ENCODE measurements around the gene UROS.

The UROS gene

DNA sequence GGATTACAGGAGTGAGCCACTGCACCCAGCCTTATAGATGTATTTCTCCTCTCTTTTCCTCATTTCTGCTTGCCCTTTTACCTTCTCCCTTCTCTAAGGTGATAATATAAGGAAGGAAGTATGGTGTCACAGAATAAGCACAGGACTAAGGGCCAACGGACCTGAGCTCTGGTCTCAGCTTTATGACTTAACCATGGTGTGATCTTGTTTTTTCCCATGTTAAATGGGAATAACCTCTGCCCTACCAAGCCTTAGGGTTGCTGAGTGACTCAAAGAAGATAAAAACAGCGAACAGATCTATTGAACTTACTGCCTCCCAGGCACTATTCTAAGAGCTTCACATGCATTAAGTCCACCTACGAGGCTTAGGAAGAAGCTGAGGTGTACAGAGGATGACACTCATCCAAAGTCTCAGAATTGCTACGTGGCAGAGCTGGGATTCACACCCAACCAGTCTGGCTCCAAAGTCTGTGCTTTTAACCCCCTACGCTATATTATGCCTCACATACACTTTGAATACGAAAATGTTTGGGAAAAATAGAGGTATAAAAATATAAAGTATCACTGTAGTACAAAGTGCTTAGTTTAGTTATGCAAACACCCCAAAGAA, 5.6 kb downstream of the UROS start:
- TF ChIP-seq REST (IDR thresholded peaks at IDR 0.05; ENCODE audit: low read depth) (no peak), TAF1 (IDR thresholded peaks at IDR 0.05; ENCODE audit: low read depth) (no peak), CREB1 (IDR thresholded peaks at IDR 0.05; ENCODE audit: low read depth) (no peak), NFIC (IDR thresholded peaks at IDR 0.05) (no peak), CEBPB (IDR thresholded peaks at IDR 0.05) (no peak), RAD21 (IDR thresholded peaks at IDR 0.05; ENCODE audit: low read depth) (no peak), TCF12 (IDR thresholded peaks at IDR 0.05; ENCODE audit: low read depth) (no peak)

- TF ChIP-seq FOXM1 (IDR thresholded peaks at IDR 0.05; ENCODE audit: borderline replicate concordance, low read depth), result no peak
- TF ChIP-seq CREB1 (IDR thresholded peaks at IDR 0.05; ENCODE audit: low read depth), result no peak
Observed at GRCh38 chr10:125816548-125816947, 6.5 kb downstream of the UROS start.

DNA sequence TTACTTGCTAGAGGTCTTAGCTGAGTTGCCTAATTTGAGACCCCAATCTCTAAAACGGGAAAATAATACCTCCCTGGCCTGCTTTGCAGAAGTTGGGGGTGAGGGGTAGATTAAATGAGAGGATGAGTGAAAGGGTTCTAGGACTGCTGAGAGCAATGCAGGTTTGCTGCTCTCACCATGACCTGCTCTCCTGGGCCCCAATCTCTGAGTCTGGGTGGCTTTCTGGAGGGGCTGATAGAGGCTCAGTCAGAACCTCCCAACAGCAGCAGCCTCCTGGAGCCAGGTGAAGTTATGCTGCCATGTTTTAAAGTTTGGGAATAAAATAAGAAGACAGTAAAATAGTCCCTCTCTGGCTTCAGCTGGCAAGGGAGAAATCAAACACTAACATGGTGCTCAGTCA, 7.3 kb downstream of the UROS start:
- TF ChIP-seq ZBTB7A (IDR thresholded peaks at IDR 0.05; ENCODE audit: low read depth), result no peak
- TF ChIP-seq YY1 (IDR thresholded peaks at IDR 0.05; ENCODE audit: low read depth), result no peak
- TF ChIP-seq EGR1 (IDR thresholded peaks at IDR 0.05), result no peak
- TF ChIP-seq CREB1 (IDR thresholded peaks at IDR 0.05; ENCODE audit: low read depth), result no peak
- no peak for TF ChIP-seq REST (IDR thresholded peaks at IDR 0.05; ENCODE audit: low read depth)
- no peak for TF ChIP-seq TAF1 (IDR thresholded peaks at IDR 0.05; ENCODE audit: low read depth)
- TF ChIP-seq TCF12 (IDR thresholded peaks at IDR 0.05; ENCODE audit: low read depth), result no peak

DNA sequence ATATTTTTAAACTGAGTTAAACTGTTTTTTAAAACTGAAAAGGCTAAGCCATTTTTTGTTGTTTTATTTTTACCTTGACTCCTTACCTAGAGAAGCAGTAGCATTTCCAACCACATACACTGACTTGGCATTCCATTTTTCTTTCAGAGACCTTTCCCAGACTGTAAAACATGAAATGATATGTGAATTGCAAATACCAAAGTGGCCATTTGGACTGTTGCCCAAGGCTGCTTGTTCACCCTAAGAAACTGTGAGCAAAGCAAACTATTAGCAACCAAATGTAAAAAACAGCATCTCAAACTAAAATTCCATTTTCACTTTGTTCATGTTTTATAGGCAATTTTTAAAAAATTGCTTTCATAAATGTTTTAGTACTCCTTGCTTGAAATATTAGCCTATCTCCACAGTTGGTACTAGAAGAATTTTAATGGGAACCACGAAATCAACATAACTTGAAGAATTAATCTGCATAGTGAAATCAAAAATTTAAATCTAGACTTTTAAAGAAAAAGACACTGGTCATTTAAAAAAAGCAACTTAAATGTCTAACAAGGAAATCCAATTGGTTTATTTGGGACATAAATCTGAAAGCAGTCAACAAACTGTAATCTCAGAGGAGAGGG, 10.8 kb downstream of the UROS start:
- TF ChIP-seq TCF12 (IDR thresholded peaks at IDR 0.05; ENCODE audit: low read depth), result no peak
- TF ChIP-seq USF1 (IDR thresholded peaks at IDR 0.05), result no peak
- no peak for TF ChIP-seq CREB1 (IDR thresholded peaks at IDR 0.05; ENCODE audit: low read depth)
- no peak for TF ChIP-seq MAX (IDR thresholded peaks at IDR 0.05)
- no peak for TF ChIP-seq RAD21 (IDR thresholded peaks at IDR 0.05; ENCODE audit: low read depth)
- TF ChIP-seq YY1 (IDR thresholded peaks at IDR 0.05; ENCODE audit: low read depth), result no peak
- no peak for TF ChIP-seq ZBTB7A (IDR thresholded peaks at IDR 0.05; ENCODE audit: low read depth)
- TF ChIP-seq FOXM1 (IDR thresholded peaks at IDR 0.05; ENCODE audit: borderline replicate concordance, low read depth), result no peak
- no peak for TF ChIP-seq NFIC (IDR thresholded peaks at IDR 0.05)
- TF ChIP-seq EGR1 (IDR thresholded peaks at IDR 0.05), result no peak
- TF ChIP-seq CEBPB (IDR thresholded peaks at IDR 0.05), result no peak
- TF ChIP-seq EP300 (IDR thresholded peaks at IDR 0.05; ENCODE audit: borderline replicate concordance), result no peak

DNA sequence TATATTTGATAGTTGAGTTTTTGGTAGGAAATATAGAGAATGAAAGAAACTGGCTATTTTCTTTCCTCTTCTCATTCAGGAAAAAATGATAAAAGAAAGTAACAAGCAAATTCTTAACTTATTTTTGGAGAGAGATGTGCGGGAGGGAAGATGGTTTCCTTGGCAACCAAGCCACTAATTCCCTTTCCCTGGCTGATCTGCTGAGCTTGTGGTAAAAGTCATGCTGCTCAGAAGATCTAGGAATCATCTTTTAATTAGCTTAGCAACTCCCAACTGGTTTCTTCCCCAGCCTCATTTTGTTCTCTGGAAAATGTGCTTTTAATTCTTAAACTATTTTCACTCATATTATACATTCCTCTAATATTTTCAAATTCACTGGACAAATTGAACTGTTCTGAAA, 11.8 kb downstream of the UROS start:
- TF ChIP-seq TAF1 (IDR thresholded peaks at IDR 0.05; ENCODE audit: low read depth) (no peak), EP300 (IDR thresholded peaks at IDR 0.05; ENCODE audit: borderline replicate concordance) (no peak), YY1 (IDR thresholded peaks at IDR 0.05; ENCODE audit: low read depth) (no peak), ZBTB7A (IDR thresholded peaks at IDR 0.05; ENCODE audit: low read depth) (no peak), REST (IDR thresholded peaks at IDR 0.05; ENCODE audit: low read depth) (no peak), TCF12 (IDR thresholded peaks at IDR 0.05; ENCODE audit: low read depth) (no peak), TEAD4 (IDR thresholded peaks at IDR 0.05) (no peak)

All from Ishikawa (cell line).